GM19193 (cell line): ENCODE results near the gene MRM2.

Source experiments
- POLR2A ChIP-seq: IDR thresholded peaks from 4 replicates; pipeline ENCODE4 v1.6.1; 2011; ENCODE audit not compliant: insufficient read depth, insufficient read length; ENCODE audit errors: extremely low read depth

The MRM2 gene

DNA sequence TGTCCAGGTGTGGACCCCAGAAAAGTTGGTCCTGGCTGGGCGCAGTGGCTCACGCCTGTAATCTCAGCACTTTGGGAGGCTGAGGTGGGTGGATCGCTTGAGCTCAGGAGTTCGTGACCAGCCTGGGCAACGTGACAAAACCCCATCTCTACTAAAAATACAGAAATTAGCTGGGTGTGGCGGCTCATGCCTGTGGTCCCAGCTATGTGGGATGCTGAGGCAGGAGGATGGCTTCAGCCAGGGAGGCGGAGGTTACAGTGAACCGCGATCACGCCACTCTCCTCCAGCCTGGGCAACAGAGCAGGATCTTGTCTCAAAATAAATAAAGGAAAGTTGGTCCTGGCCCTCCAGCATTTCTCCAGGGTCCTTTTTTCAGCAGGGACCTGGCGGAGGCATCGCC is 1.5 kb upstream of the MRM2 start:
- no peak for TF ChIP-seq POLR2A

DNA sequence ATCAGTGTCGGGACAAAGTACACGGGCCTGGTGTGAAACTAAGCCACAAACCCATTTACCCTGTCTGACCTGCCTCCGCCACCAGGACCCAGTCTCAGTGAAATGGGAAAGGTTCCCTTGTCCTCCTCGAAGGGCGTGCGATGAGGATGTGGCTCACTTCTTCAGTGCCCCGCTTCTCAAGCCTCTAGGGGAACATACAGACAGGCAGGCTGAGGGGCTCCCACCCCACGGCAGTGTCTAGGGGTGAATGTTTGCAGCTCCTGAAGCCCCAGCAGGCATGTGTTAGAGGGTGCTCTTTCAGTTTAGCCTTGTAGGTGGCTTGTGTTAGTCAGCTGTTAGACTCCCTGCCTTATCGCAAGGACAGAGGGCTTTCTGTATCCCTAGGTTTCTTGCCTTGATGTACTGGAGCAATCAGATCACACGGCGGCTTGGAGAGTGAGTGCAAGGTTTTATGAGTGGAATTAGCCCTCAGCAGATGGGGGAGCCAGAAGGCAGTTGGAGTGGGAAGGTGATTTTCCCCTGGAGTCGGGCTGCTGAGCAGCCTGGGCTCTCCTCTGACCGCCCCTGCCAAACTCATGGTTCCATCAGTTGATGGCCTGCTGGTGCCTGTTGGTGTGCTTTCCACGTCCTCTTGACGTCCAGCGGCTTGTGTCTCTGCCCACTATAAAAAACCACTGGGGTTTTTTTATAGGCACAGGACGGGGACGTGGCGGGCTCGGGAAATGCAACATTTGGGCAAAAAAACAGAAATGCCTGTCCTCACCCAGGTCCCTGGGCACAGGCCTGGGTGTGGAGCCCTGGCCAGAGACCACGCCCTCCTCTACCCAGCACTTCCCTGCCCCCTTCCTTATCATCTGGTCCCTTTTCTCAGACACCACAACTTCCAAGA is 780 bp upstream of the MRM2 start:
- no peak for TF ChIP-seq POLR2A

DNA sequence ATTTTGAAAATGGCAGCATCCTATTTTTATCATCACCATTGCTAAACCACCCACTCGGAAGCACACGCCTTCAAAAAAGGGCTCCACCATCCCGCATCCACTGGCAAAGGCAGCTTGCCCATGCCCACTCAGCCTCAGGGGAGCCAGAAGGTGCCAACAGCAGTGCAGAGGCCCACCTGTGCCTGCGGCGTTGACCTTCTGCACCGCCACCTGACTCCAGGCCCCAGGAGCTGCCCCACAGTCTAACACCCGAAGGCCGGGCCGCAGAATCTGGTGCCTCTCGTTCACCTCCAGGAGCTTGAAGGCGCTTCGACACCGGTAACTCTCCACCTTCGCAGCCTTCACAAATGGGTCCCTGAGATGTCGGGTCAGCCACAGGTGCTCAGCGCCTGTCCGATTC is 2.8 kb downstream of the MRM2 start:
- TF ChIP-seq POLR2A: no peak

DNA sequence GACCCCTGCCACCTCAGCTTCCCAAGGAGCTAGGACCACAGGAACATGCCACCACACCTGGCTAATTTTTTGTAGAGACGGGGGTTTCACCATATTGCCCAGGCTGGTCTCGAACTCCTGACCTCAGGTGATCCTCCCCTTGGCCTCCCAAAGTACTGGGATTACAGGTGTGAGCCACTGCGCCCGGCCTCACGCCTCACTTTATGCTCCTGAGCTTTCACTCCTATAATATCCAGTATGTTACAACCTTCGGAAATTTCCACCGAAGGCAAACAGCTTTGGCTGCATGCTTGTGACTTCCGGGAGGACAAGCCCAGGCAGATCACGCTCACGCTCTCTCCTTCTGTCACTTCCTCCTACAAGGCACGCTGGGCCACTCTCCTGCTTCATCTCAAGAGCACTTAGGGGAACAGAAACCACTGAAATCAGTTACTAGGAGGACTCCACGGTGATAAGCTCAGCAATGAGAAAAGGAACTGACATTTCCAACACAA is 4.8 kb downstream of the MRM2 start:
- peak; percentile 47 for TF ChIP-seq POLR2A

DNA sequence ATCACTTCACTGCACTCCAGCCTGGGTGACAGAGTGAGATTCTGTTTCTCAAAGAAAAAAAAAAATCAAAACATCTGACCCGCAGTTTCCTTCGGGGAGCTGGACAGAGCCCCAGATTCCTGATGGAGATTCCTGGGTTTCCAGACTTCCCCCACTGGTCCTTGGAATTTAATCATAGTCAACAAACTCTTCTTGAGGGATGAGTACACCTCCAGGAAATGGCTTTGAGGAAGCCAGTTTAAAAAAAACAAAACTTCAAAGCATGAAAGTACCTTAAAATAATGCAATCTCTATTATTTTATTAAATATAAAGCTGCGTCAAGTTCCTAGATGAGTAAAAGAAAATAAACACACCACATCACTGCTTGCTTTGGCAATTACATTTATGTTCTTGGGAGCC is 8.1 kb downstream of the MRM2 start:
- no peak for TF ChIP-seq POLR2A

DNA sequence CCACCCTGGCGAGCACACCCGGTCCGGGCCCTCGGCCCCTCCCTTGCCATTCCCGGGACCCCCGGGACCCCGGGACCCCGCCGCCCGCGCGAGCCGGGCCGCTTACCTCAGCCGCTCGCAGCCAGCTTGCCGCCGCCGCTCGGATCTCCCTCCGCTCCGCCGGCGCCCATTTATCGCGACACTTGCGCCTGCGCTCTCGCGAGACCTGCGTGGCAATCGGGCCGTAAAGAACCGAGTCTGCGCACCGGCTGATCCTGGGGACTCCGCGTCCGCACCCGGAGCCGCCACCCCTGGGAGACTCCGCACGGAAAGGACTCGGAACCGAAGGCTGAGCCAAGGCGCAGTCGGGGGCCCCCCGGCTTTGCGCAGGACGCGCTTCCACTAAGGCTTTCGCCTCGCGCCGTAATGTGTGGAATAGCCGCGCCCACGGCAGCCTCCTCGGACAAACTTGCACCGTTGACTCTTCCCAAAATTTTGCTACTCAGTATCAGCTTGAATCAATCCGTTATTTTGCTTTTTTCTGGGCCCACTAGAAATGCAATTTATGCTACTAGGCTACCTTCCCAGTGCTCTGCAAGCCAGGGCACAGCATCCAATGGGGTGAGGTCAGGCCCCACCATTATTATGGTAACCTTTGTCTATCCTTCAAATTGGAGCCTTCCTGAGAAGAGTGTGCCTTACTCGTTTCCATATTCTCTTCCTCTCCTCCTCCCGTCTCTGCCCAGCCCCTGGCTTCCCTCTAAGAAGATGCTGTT is 9.1 kb downstream of the MRM2 start, which contains the start of gene MAD1L1:
MAD1L1 (minus strand) TSS at position 180 of the 755 bp plus-strand sequence. CDS start 2,812 bp downstream, outside the sequence.
- TF ChIP-seq POLR2A: peak; percentile 82

DNA sequence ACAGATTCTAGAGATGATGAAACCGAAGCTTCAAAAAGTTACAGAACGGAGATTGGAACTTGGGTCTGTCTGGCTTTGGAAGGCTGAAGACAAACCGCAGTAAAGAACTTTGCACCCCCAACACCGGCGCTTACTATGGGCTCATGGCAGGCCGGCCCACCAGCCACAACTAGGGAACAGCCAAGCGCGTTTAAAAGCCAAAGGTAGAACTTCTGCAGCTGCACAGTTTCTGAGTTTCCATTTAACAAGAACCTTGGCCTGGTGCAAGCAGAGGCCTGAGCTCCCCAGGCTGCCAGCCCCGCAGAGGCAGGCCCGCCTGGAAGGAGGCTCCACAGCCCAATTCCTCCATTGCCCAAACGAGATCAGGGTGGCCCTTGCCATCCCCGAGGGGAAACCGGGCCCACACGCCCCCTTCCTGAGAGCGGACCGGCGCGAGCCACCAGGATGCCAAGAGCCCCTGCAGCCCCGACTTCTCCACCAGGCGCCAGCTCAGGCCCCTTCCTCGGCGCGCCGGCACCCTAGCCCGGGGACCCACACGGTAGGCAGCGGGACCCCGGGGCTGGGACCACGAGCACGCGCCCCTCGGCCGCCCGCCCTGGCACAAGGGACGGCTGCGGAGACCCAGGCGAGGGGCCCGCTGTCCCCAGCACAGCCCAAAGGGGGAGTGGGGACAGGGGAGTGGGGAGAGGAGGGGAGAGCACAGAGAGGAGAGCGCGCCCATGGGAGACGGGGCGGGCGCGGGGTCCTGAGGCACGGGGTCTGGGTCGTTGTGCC is 9.8 kb downstream of the MRM2 start:
- no peak for TF ChIP-seq POLR2A

- TF ChIP-seq POLR2A: no peak
Measured at GRCh38 chr7:2230882-2231281, 11.1 kb downstream of the MRM2 start.

DNA sequence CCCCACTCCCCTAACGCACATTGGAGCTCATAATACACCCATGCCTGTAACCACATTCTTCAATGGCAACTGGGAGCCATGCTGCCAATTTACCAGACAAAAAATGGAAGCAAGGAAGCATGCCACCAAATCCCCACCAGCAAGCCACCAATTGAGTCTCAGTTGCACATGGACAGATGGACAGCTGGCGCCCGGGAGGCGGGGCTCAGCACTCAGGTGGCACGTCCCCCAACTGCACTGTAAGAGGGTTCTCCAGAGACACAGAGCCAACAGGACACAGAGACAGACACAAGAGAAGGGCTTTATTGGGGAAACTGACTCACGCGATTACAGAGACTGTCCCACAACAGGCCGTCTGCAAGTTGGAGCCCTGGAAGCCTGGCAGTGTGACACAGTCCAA is 11.8 kb downstream of the MRM2 start:
- no peak for TF ChIP-seq POLR2A

- no peak for TF ChIP-seq POLR2A
Measured at GRCh38 chr7:2229467-2229866, 12.5 kb downstream of the MRM2 start.

DNA sequence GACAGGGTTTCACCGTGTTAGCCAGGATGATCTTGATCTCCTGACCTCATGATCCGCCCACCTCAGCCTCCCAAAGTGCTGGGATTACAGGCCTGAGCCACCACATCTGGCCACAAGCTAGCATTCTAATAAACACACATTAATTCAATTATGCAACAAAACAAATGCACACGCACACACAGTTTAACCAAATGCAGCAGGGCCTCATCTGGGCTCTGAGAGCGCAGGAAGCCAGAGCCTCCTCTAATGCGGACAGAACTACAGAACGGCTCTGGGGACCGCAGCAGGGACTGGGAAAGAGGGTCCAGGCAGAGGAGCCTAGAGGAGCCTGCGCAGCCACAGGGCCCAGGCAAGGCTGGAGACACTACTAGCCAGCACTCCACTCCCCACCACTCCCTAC is 13.1 kb downstream of the MRM2 start:
- no peak for TF ChIP-seq POLR2A

DNA sequence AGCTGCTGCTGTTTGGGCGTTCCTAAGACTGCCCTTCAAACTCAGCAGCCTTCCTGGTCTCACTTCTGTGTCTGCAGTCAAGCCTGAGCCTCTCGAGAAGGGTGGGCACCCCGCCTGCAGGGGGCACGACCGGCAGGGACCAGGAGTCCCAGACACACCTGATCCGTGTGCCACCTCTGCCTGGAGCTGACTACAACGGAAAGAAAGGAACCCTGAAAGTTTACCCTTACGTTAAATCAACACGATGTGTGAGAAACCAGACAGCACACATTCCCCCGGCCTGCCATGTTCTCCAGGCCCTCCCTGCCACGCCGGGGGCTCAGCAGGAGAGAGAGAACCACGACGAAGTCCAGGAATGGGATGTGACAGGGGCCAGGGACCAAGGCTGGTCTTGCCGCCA is 14.3 kb downstream of the MRM2 start:
- no peak for TF ChIP-seq POLR2A

DNA sequence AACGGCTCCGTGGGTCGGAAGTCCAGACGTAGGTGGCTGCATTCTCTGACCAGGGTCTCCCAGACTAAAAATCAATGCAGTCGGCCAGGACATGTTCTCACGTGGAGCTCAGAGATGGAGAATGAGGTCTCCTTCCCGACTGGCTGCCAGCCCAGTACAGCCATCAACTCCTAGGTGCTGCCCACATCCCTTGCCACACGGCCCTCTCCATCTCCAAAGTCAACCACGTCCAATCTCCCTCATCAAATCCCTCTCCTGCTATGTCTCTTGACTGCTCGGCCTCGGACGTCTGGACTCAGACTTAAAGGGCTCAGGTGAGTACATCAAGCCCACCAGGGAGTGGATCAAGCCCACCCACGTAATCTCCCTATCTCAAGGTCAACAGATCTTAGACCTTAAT is 16.2 kb downstream of the MRM2 start:
- no peak for TF ChIP-seq POLR2A

- no peak for TF ChIP-seq POLR2A
Measured at GRCh38 chr7:2225336-2225735, 16.7 kb downstream of the MRM2 start.

- TF ChIP-seq POLR2A: no peak
Measured at GRCh38 chr7:2224934-2225333, 17.1 kb downstream of the MRM2 start.
